ENCODE data around the gene NXT2. TPM values are rescaled to one million over a fixed set of nuclear protein-coding genes. Genes with fewer than 3 reads are reported as not detected.

The NXT2 gene
- total RNA-seq (1 to 10 TPM; 4.0 to 4.1 TPM), total RNA-seq (7.6 to 35.9 (median 14.8) reads per million in 172 experiments)
- 11.9 TPM for polyA plus RNA-seq (2013, experiment 1 of 2)
- 11.3 TPM for polyA plus RNA-seq (2013, experiment 2 of 2)

DNA sequence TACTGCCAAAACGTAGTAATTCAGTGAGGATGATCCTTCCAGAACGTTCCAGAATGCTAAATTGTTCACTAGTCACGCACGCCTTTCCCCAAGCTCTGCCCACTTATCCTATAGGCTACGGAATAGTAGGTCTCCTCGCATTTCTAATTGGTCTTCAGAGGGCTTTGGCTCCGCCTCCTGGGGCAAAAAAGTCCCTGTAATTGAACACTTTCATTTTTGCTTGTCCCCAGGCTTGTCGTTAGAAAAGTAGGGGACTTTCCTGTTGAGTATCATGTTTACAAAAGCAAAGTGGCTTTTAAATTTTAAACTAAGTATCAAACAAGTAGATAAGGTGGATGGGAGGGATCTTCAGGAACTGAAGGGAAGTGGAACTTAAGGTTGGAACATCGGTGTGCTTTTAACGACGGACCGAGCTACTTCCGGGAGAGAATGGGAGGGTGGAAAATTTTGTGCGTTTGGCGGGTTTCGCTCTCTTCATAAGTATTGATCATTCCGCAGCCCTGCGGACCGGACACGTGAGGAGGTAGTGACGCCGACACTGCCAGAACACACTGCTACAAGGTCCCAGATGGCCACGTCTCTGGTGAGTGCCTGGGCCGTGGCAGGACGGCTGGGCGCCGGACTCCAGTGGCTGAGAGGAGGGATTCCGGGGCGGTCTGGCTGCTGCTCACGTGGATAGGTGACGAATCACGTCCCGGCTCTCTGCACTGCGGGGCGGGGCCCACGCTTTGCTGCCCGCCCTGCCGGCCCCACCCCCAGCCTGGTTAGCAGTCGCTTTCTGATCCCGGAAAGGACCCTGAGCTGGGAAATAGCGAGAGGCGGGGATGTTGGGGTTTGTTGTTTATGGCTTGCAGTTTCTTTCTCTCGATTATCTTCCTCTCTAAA lies at the start of gene NXT2:
Gene NXT2, plus strand, starts transcription at position 406 of the 885 bp plus-strand sequence. Its CDS starts 163 bp downstream, at position 569.
- no peaks in the 10 kb centered on the region for H3K36me3 ChIP-seq (ENCODE audit: insufficient read depth, low read length)
- ATAC-seq (ENCODE audit: poor library complexity) (peak; percentile 98), DNase-seq (peak; percentile 68 to 94 (median 81))
- peak within 1 kb of the TSS; percentile 79 for H3K4me3 ChIP-seq (ENCODE audit: low read length)
- H3K27ac ChIP-seq (ENCODE audit: low read depth in 1 of 2, low read length in 2 of 2): peak within 1 kb of the TSS; percentile 81 to 92
- H3K9me3 ChIP-seq (ENCODE audit: control insufficient read depth in 1 of 2, insufficient read depth in 1 of 2, low read length in 2 of 2): no peaks in the 10 kb centered on the region
- H3K27me3 Mint-ChIP-seq: peaks cover 26% of the 10 kb centered on the region
- peak within 1 kb of the TSS; percentile 84 for H3K4me3 Mint-ChIP-seq
- intact Hi-C loops (cut with DNase I, micrococcal nuclease): loop anchor here in 1 of 2 experiments (5.0 to 10.0 kb wide), 4 partner anchors 196 to 1444 kb away; partner anchors contain the start of genes ACSL4, AMMECR1, ATG4A and PSMD10
- CTCF ChIA-PET: interaction anchor here (1.0 kb wide), 1 partner anchor 610 kb away, joined by 3 read pairs; no protein-coding TSS in a partner anchor
- peaks cover 2 to 3% of the 10 kb centered on the region in 2 experiments for H3K27me3 ChIP-seq (ENCODE audit: control insufficient read depth in 1 of 2, insufficient read depth in 2 of 2, low read length in 2 of 2)
- H3K36me3 Mint-ChIP-seq (ENCODE audit: low read depth): peaks cover 5% of the 10 kb centered on the region
- no peaks in the 10 kb centered on the region for H3K9me3 Mint-ChIP-seq
- H3K4me1 ChIP-seq (ENCODE audit: insufficient read depth, low read length): peaks cover 2% of the 10 kb centered on the region
- H3K27ac Mint-ChIP-seq: peak within 1 kb of the TSS; percentile 88
- TF ChIP-seq CTCF (IDR thresholded peaks at IDR 0.05): no peak
- POLR2A ChIA-PET: interaction anchor here (1.4 kb wide), 2 partner anchors 196 to 197 kb away, joined by 5 read pairs; partner anchors contain the start of gene ACSL4
- H3K4me1 Mint-ChIP-seq (ENCODE audit: low read depth): peaks cover 13% of the 10 kb centered on the region

- H3K27ac ChIP-seq (ENCODE audit: low read depth in 1 of 2, low read length in 2 of 2): no peak overlapping the region
- ChIA-PET POLR2A (no interaction called here), CTCF (no interaction called here)
- TF ChIP-seq CTCF (IDR thresholded peaks at IDR 0.05): no peak
- H3K27me3 ChIP-seq (ENCODE audit: control insufficient read depth in 1 of 2, insufficient read depth in 2 of 2, low read length in 2 of 2): peaks cover 0 to 3% of the 10 kb centered on the region in 2 experiments
- intact Hi-C loops (cut with DNase I, micrococcal nuclease): loop anchor here (5.0 to 10.0 kb wide), 2 partner anchors 145 to 397 kb away; no protein-coding TSS in a partner anchor
- ATAC-seq (ENCODE audit: poor library complexity) (no peak), DNase-seq (peak in 2 of 14 experiments; percentile 3 to 9)
- Mint-ChIP-seq H3K27me3 (no peaks in the 10 kb centered on the region), H3K9me3 (no peaks in the 10 kb centered on the region), H3K36me3 (ENCODE audit: low read depth) (no peaks in the 10 kb centered on the region), H3K4me3 (no peak overlapping the region), H3K27ac (no peak overlapping the region), H3K4me1 (ENCODE audit: low read depth) (no peaks in the 10 kb centered on the region)
- no peaks in the 10 kb centered on the region for H3K9me3 ChIP-seq (ENCODE audit: control insufficient read depth in 1 of 2, insufficient read depth in 1 of 2, low read length in 2 of 2)
- no peaks in the 10 kb centered on the region for H3K4me1 ChIP-seq (ENCODE audit: insufficient read depth, low read length)
- no peak overlapping the region for H3K4me3 ChIP-seq (ENCODE audit: low read length)
- no peaks in the 10 kb centered on the region for H3K36me3 ChIP-seq (ENCODE audit: insufficient read depth, low read length)
These were observed 49.0 kb upstream of the NXT2 start for GRCh38 chrX:109487640-109488039.

- Histone ChIP-seq H3K27me3 (ENCODE audit: control insufficient read depth in 1 of 2, insufficient read depth in 2 of 2, low read length in 2 of 2) (no peaks in the 10 kb centered on the region), H3K36me3 (ENCODE audit: insufficient read depth, low read length) (no peaks in the 10 kb centered on the region), H3K9me3 (ENCODE audit: control insufficient read depth in 1 of 2, insufficient read depth in 1 of 2, low read length in 2 of 2) (no peaks in the 10 kb centered on the region), H3K4me3 (ENCODE audit: low read length) (no peak overlapping the region), H3K4me1 (ENCODE audit: insufficient read depth, low read length) (no peaks in the 10 kb centered on the region), H3K27ac (ENCODE audit: low read depth in 1 of 2, low read length in 2 of 2) (no peak overlapping the region)
- no peak for TF ChIP-seq CTCF (IDR thresholded peaks at IDR 0.05)
- DNase-seq: no peak
- Mint-ChIP-seq H3K4me3 (no peak overlapping the region), H3K27me3 (peaks cover 8% of the 10 kb centered on the region), H3K9me3 (no peaks in the 10 kb centered on the region), H3K4me1 (ENCODE audit: low read depth) (no peaks in the 10 kb centered on the region), H3K36me3 (ENCODE audit: low read depth) (no peaks in the 10 kb centered on the region), H3K27ac (no peak overlapping the region)
- intact Hi-C loops (cut with DNase I, micrococcal nuclease): loop anchor here (5.0 to 10.0 kb wide), 2 partner anchors 143 to 396 kb away; no protein-coding TSS in a partner anchor
- ChIA-PET POLR2A (no interaction called here), CTCF (no interaction called here)
- ATAC-seq (ENCODE audit: poor library complexity): no peak
These were observed 47.5 kb upstream of the NXT2 start for GRCh38 chrX:109489174-109489573.

Measured in CD4-positive, alpha-beta T cell (primary cell).